Activated B cell treated with CpG ODN at 0.5 μM for 24 hours (primary cell): ENCODE data around the gene TMPRSS12. TPM values are rescaled to one million over a fixed set of nuclear protein-coding genes. Genes with fewer than 3 reads are reported as not detected.
A peak's percentile ranks its signal among the peaks of the same experiment; 100 is the strongest.

Source experiments
- ATAC-seq: fragments of 200-7000 bp; cut with Tn5 transposase; one replicate; pipeline ENCODE4 v1.10.0; 2021; ENCODE audit warnings: low read depth, mild to moderate bottlenecking, moderate library complexity
- CTCF ChIA-PET: fragments of 350-600 bp; sonication (Branson Sonifier 250); formaldehyde crosslinking; loops from one replicate; lab custom pipeline; 2021; ENCODE audit warnings: antibody characterized with exemption; lab: Charles Lee
- POLR2A ChIA-PET: fragments of 350-600 bp; sonication (Branson Sonifier 250); formaldehyde crosslinking; loops from one replicate; lab custom pipeline; 2021; ENCODE audit warnings: antibody characterized with exemption; lab: Charles Lee
- DNase-seq: peaks from one replicate; pipeline ENCODE4 v3.0.0; 2022
- H3K27ac Mint-ChIP-seq: one replicate; pipeline ENCODE4 v1.8.0; 2020; ENCODE audit warnings: mixed read lengths
- H3K27me3 Mint-ChIP-seq: one replicate; pipeline ENCODE4 v1.8.0; 2021; ENCODE audit warnings: mixed read lengths
- H3K36me3 Mint-ChIP-seq: one replicate; pipeline ENCODE4 v1.8.0; 2021; ENCODE audit warnings: low read depth, mixed read lengths
- H3K4me1 Mint-ChIP-seq: one replicate; pipeline ENCODE4 v1.8.0; 2021; ENCODE audit warnings: mixed read lengths
- H3K4me3 Mint-ChIP-seq: one replicate; pipeline ENCODE4 v1.8.0; 2020; ENCODE audit warnings: mild to moderate bottlenecking, mixed read lengths
- H3K9me3 Mint-ChIP-seq: one replicate; pipeline ENCODE4 v1.8.0; 2020; ENCODE audit warnings: mixed read lengths
- CTCF ChIP-seq: fragments of 200-600 bp; IDR thresholded peaks from one replicate; pipeline ENCODE4 v1.8.0; 2022; ENCODE audit warnings: antibody characterized with exemption, mild to moderate bottlenecking
- intact Hi-C: fragments of 100-400 bp; cut with micrococcal nuclease; formaldehyde crosslinking; loops from one replicate; pipeline ENCODE4 v1.15.1; 2024
- total RNA-seq: library from RNA; stranded (reverse); gene quantifications from 2 replicates; pipeline ENCODE4 v1.2.3, GENCODE V29; 2022

TMPRSS12 gene
- total RNA-seq, 1 donor from 2014 or later: not detected

DNA sequence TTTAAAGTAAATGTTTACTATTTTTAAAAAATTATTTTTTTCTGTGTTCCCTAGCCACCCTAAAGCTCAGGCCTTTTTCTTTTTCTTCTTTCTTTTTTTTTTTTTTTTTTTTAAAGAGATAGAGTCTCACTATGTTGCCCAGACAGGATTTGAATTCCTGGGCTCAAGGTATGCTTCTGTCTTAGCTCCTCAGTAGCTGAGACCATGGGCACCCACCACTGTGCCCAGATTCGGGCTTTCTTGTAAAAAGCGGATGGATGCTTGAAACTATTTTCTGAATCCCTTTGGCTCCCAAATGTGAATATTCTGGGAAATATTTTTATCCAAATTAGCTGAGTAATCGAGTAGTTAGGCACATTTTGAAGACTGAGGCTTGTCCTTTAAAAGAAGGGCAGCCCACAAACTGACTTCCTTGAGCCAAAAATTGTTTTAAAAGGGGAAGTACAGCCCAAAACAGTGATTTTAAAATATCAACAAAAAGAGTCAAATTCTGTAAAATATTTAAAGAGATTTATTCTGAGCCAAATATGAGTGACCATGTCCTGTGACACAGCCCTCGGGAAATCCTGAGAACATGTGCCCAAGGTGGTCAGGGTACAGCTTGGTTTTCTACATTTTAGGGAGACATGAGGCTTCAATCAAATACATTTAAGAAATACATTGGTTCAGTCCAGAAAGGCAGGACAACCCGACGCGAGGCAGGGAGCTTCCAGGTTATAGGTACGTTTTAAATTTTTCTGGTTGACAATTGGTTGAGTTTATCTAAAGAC lies 80.8 kb downstream of the TMPRSS12 start:
- H3K27ac Mint-ChIP-seq: peak overlapping the region; percentile 98
- H3K9me3 Mint-ChIP-seq: no peaks in the 10 kb centered on the region
- ATAC-seq: peak; percentile 3
- peaks cover 65% of the 10 kb centered on the region for H3K4me1 Mint-ChIP-seq
- DNase-seq: no peak
- H3K36me3 Mint-ChIP-seq: peaks cover 16% of the 10 kb centered on the region
- ChIA-PET CTCF (interaction anchor here (0.6 to 6.2 kb wide), 4 partner anchors 30 to 158 kb away, joined by 3 to 42 read pairs (median 4); no protein-coding TSS in a partner anchor), POLR2A (interaction anchor here (0.6 to 2.2 kb wide), 12 partner anchors 10 to 1658 kb away, joined by 3 to 13 read pairs (median 4); partner anchors contain the start of genes ATF1, POU6F1 and SLC11A2)
- no peak for TF ChIP-seq CTCF
- intact Hi-C loops: loop anchor here (1.0 to 10.0 kb wide), 8 partner anchors 31 to 441 kb away; partner anchors contain the start of genes ATF1, BIN2, CSRNP2 and TFCP2
- peak overlapping the region; percentile 97 for H3K4me3 Mint-ChIP-seq
- no peaks in the 10 kb centered on the region for H3K27me3 Mint-ChIP-seq

- ATAC-seq: peak; percentile 36
- POLR2A ChIA-PET: interaction anchor here (0.6 to 2.2 kb wide), 8 partner anchors 11 to 811 kb away, joined by 3 to 13 read pairs (median 6); partner anchors contain the start of genes ATF1, POU6F1 and SLC11A2
- peaks cover 71% of the 10 kb centered on the region for H3K4me1 Mint-ChIP-seq
These were observed 81.4 kb downstream of the TMPRSS12 start for GRCh38 chr12:50924131-50924438.

DNA sequence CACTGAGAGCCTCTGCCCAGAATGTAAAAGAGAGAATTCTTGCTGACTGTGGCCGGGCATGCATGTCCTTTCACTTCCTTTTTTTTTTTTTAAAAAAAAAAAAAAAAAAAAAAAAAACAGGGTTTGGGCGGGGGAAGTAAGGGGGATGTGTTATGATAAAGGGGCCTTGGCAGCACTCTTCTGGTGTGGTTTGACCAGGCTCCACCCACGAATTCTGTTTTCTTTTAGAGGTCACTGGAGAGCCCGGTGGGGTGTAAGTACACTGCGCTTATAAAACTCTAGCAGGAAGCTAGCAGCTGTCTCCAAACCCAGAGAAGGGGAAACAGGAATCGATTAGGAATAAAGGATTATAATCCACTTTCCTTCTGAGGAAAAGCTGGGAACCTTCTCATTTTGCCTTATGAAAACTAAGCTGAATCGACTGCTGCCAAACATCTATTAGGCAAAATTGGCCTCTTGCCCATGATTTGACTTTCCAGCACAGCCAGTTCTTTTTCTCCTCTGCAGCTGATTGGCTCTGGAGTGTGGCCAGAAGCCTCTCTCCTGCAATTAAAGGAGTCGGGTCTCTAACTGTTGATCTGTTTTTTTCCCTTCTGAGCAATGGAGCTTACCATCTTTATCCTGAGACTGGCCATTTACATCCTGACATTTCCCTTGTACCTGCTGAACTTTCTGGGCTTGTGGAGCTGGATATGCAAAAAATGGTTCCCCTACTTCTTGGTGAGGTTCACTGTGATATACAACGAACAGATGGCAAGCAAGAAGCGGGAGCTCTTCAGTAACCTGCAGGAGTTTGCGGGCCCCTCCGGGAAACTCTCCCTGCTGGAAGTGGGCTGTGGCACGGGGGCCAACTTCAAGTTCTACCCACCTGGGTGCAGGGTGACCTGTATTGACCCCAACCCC lies 82.0 kb downstream of the TMPRSS12 start:
- peak overlapping the region; percentile 97 for H3K4me3 Mint-ChIP-seq

More at GRCh38 chr12:50924131-50924438, 81.4 kb downstream of the TMPRSS12 start:
- DNase-seq: no peak
- CTCF ChIA-PET: interaction anchor here (6.2 kb wide), 1 partner anchor 62 kb away, joined by 42 read pairs; no protein-coding TSS in a partner anchor
- Mint-ChIP-seq H3K36me3 (peaks cover 17% of the 10 kb centered on the region), H3K27me3 (no peaks in the 10 kb centered on the region), H3K9me3 (no peaks in the 10 kb centered on the region), H3K4me3 (peak overlapping the region; percentile 97), H3K27ac (peak overlapping the region; percentile 98)
- TF ChIP-seq CTCF: no peak
- intact Hi-C loops: loop anchor here (1.0 to 10.0 kb wide), 8 partner anchors 31 to 441 kb away; partner anchors contain the start of genes ATF1, BIN2, CSRNP2 and TFCP2

GRCh38 chr12:50925342-50925651 lies 82.6 kb downstream of the TMPRSS12 start:
- ChIA-PET POLR2A (interaction anchor here (0.6 to 2.2 kb wide), 14 partner anchors 11 to 443 kb away, joined by 3 to 13 read pairs (median 4); partner anchors contain the start of genes ATF1, POU6F1 and SLC11A2), CTCF (interaction anchor here (1.3 to 6.2 kb wide), 4 partner anchors 61 to 160 kb away, joined by 4 to 42 read pairs (median 8); no protein-coding TSS in a partner anchor)
- DNase-seq (peak; percentile 32), ATAC-seq (peak; percentile 12)
- peaks cover 26% of the 10 kb centered on the region for H3K36me3 Mint-ChIP-seq
- peaks cover 80% of the 10 kb centered on the region for H3K4me1 Mint-ChIP-seq
- TF ChIP-seq CTCF: no peak
- H3K27ac Mint-ChIP-seq: peak overlapping the region; percentile 98
- H3K4me3 Mint-ChIP-seq: peak overlapping the region; percentile 97
- H3K27me3 Mint-ChIP-seq: no peaks in the 10 kb centered on the region
- H3K9me3 Mint-ChIP-seq: no peaks in the 10 kb centered on the region
- intact Hi-C loops: loop anchor here (2.0 to 10.0 kb wide), 6 partner anchors 32 to 440 kb away; partner anchors contain the start of genes ATF1, BIN2 and CSRNP2

More for the DNA sequence above, 82.0 kb downstream of the TMPRSS12 start:
- no peak for TF ChIP-seq CTCF
- DNase-seq (peak; percentile 49), ATAC-seq (peak; percentile 88)
- Mint-ChIP-seq H3K27ac (peak overlapping the region; percentile 98), H3K36me3 (peaks cover 22% of the 10 kb centered on the region), H3K27me3 (no peaks in the 10 kb centered on the region), H3K9me3 (no peaks in the 10 kb centered on the region), H3K4me1 (peaks cover 75% of the 10 kb centered on the region)
- ChIA-PET POLR2A (interaction anchor here (0.6 to 2.2 kb wide), 21 partner anchors 10 to 812 kb away, joined by 3 to 13 read pairs (median 4); partner anchors contain the start of genes ATF1, DAZAP2, POU6F1 and SLC11A2), CTCF (interaction anchor here (0.8 to 6.2 kb wide), 5 partner anchors 10 to 160 kb away, joined by 3 to 42 read pairs (median 6); no protein-coding TSS in a partner anchor)
- intact Hi-C loops: loop anchor here (1.0 to 10.0 kb wide), 8 partner anchors 32 to 440 kb away; partner anchors contain the start of genes ATF1, BIN2, CSRNP2 and TFCP2
